Activated CD4-positive, CD25-positive, alpha-beta regulatory T cell treated with anti-CD3 and anti-CD28 coated beads, Interleukin-2, amount 50 U/mL, for 16 hours (primary cell): ENCODE data around the gene ITPK1.
"Not testable (repeated sequence)": the region's sequence is repeated elsewhere in the genome, so short reads cannot be mapped to it uniquely, and the experiment has no call there.

ENCODE experiments used
- DNase-seq: peaks from one replicate; pipeline ENCODE4 v3.0.0-alpha.2; 2020; ENCODE audit warnings: low read depth, low spot score

ITPK1 gene

DNA sequence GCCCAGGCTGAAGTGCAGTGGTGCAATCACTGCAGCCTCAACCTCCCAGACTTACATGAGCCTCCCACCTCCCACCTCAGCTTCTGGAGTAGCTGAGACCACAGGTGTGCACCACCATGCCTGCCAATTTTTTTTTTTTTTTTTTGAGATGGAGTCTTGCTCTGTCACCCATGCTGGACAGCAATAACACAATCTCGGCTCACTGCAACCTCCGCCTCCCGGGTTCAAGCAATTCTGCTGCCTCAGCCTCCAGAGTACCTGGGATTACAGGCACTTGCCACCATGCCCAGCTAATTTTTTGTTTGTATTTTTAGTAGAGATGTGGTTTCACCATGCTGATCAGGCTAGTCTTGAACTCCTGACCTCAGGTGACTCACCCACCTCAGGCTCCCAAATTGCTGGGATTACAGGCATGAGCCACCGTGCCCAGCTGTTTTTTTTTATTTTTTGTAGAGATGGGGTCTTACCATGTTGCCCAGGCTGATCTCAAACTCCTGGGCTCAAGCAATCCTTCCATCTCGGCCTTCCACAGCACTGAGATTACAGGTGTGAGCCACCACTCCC is 15.6 kb upstream of the ITPK1 start:
- not testable (repeated sequence) for DNase-seq

DNA sequence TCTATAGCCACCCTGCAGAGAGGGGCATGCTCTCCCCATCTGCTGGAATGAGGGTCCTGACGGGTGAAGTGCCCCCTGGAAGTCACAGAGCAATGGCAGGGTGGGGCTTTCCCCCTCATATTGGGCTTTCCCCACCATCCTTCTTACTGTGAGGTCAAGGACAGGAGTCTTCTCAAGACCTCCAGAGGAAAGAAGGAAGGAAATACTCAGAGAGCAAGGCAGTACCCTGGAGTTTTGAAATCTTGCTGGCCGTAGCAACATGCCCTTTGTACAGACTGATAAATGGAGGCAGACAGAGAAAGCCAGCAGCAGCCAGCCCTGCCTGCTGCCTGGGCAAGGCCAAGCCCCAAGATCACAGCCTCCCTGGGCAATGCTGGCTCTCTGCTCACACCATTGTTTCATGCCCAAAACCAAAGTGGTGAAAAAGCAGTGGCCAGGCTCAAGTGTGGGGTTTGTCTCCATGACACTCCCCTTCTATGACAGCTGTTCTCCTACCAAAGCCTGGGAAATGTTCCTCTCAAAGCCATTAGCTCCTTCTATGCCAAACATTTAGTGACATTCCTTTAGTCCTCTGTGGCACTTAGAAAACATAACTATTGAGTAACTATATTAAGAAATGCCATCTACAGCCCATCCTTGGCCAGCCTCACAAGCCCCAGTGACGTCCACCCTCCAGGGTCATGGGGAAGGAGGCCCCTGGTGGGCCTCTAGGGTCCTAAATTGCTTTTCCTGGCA is 13.2 kb upstream of the ITPK1 start:
- DNase-seq = no peak

DNA sequence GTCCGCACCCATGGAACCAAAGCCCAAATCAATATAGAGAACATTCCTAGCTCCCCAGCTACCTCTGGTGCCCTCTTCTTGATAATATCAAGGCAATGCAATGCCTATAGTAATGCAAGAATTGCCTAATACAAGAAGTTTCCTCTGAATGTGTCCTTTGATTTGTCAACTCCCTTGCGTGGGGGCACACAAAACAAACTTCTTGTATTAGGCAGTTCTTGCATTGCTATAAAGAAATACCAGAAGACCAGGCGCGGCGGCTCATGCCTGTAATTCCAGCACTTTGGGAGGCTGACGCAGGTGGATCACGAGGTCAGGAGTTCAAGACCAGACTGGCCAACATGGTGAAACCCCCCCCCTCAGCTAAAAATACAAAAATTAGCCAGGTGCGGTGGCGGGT is 10.4 kb upstream of the ITPK1 start:
- no peak for DNase-seq

DNA sequence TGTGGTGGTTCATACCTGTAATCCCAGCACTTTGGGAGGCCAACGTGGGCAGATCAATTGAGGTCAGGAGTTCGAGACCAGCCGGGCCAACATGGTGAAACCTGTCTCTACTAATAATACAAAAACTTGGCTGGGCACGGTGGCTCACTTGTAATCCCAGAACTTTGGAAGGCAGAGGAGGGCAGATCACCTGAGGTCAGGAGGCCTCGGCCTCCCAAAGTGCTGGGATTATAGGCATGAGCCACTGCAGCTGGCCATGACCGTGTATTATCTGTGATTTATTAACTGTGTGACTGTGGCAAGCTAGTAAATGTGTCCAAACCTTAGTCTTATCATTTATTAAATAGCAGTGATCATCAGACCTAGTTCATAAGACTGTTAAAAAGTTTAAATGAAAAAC is 7.1 kb upstream of the ITPK1 start:
- DNase-seq = no peak

DNA sequence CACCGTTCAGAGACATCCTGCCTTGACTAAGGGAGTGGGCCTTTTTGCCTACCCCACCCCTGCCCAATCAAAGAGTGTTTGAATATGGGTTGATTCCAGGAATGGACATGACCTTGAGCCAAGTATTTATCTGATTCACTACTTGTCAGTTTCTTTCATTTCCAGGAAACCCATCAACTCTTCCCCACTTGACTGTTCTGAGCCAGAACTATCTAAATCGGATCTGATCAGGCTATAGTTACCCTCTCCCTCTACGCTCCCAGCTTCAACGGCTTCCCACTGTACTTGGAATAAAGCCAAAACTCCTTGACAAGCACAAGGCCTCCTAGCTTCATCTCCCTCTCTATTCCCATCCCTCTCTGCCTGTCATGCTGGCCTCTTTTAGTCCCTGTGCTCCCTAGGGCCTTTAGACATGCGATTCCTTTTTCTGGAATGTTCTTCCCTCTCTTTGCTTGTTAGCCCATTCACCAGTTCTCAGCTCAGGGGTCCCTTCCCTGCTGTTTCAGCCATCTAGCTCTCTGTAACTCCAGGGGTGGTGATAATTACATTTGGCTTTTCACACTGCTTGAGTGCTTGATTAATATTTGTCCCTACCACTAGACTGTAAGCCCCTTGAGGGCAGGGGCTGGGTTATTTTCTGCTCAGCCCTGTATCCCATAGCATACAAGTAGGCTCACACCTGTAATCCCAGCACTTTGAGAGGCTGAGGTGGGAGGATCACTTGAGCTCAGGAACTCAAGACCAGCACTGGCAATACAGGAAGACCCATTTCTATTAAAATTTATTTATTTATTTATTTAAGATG is 5.5 kb upstream of the ITPK1 start:
- no peak for DNase-seq

DNA sequence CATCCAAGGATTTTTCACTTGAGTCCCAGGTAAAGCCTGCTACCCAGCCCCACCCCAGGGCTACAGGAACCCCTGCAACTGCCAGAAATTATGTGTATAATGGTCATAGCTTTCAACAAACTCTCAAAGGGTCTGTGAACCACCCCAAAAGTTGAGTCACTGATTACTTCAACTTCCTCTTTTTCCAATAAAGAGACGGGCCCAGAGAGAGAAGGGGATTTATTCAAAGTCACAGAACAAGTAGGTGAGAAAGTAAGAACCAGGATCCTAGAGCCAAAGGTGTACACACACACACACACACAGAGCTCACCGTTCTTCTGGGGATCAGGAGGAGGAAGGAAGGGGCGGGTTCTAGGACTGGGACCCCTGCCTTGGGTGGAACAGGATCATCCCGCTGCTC is 4.8 kb upstream of the ITPK1 start:
- no peak for DNase-seq

DNA sequence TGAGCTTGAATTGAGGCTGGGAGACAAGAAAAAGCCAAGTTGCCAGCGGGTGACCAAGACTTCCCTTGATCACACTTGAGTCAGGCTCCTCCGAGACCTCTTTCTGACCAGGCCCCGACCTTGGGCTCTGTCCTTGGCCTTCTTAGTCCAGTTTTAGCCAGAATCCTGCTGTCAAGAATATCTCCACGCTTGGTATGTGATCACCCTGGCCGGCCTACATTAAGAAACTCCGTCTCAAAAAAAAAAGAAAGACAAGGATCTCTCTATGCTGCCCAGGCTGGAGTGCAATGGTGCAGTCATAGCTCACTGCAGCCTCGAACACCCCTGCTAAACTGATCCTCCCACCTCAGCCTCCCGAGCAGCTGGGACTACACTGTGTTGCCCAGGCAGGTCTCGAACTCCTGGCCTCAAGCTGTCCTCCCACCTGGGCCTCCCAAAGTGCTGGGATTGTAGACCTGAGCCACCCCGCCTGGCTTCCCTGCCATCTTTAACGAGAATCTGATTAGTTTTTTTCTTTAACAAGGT is 1.0 kb upstream of the ITPK1 start:
- no peak for DNase-seq

DNA sequence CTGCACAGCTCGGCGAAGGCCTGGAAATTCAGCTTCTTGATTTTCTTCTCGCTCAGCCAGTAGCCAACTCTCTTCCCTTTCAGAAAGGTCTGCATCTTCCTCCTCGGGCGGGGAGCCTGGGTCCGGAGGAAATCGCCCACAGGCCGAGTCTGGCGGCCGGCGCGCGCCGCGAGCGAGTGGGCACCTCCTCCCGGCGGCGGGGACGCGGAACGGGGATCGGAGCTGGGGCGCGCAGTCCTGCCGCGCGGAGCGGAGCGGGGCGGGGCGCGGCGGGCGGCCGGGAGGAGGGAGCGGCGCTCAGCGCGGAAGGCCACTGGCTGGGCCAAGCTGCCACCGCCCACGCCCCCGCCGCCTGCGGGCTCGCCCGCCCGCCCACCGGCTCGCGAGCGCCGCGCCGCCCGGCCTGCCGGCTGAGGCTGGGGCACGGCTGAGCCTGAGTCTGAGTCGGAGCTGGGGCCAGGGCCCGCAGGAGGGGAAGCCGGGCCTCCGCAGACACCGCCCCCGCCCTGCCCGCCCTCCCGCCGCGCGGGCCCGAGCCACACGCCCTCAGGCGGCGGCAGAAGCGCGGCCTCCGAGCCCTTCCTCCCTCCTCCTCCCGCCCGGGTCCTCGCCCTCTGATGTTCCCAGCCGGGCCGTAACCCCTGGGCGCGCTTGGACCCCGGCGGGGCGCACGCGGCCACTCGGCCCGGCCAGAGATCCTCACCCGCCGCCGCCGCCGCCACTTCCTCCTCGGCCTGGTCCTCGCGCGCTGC is 480 bp downstream of the ITPK1 start:
- peak; percentile 61 for DNase-seq

DNA sequence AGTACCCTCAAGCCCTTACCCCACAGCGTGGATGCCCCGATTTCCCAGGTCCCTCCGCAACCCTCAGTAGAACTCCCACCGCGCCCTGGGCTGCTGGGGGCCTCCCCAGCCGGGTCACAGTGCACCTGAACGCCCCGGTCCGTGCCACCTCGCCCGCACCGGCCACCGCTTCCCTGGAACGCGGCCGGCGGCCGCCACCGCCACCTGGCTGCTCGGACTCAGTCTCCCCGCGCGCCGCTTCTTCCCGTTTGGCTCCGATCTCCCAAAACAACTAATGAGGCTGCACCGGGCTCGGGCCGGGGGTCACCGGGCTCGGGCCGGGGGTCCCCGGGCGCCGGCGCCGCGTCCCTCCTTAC is 1.0 kb downstream of the ITPK1 start:
- DNase-seq = no peak

DNA sequence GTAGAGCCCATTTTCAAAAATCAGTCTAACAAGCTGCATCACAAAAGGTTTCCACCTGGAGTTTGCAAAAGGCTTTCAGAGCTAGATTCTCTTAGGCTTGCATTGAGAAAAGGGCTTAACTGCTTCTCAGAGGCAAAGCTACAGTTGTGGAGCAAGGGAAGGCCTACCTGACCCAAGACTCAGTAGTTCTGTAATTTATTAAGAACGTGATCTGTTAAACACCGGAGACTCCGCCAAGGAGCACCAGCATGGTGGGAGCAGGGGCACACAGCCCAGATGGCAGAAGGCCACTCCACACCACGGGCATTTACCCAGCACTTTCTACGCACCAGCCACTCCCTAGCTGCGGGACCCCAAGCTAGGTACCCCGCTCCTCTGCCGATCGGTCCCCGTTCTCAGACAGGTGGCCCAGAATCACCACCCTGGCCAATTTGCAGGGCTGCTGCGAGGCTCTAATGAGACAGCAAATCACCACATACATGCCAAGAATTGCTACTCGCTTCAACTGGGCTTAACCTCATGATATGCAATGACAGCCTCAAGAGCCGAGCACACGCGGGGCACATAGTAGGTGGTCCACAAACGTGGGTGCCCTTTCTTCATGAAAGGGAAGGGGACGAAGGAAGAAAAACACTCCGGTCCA is 1.5 kb downstream of the ITPK1 start:
- no peak for DNase-seq

DNA sequence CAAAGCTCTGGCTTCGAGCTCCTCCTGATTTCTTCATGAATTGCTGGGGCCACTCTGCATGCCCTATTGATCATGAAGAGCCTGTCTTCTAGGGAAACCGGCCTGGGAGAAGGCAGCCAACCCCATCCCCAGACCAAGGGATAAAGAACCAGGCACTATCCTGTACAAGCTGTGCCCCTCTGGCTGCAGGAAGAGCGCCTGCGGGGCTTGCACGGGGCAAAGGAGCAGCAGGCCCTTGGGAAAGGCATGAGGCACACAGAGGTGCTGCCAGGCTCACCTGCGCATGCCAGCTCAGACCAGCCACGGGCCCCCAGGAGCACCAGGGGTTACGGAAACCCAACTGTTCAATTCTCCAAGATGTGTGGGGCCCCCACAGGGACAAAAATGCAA is 2.1 kb downstream of the ITPK1 start:
- DNase-seq = no peak

DNA sequence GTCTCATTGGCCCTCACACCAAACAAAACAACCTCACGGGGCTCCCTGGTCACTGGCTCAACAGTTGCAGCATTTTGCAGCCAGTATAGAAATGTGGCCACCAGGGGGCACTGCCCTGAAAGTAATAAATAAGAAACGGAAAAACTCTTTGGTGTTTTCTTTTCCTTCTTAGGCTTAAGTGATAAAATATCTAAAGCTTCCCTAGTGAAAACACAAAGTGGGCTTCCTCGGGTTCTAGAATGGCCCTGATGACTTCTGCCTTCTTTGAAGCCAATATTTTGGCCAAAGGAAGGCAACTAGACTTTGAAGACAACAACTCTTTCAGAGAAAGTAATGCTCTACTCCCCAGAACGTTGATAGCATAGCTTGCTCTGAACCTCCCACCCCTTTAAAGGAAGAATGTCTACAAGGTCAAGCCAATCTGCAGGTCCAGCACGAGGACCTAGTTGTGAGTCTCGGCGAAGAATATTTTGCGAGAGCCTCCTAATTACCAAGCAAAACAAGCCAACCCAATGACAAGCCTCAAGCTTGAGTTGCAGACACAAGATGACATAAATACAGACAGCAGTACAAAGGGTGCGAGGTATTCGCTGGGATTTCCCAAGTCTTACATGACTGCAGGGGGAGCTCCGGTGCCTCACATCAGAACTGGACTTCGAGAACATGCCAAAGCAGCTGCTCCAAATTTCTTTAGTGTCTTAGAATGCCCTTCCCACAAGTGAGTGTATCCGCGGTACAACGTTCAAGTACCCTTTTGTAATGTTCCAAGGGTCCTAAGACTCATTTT is 2.6 kb downstream of the ITPK1 start:
- DNase-seq = peak; percentile 62

DNA sequence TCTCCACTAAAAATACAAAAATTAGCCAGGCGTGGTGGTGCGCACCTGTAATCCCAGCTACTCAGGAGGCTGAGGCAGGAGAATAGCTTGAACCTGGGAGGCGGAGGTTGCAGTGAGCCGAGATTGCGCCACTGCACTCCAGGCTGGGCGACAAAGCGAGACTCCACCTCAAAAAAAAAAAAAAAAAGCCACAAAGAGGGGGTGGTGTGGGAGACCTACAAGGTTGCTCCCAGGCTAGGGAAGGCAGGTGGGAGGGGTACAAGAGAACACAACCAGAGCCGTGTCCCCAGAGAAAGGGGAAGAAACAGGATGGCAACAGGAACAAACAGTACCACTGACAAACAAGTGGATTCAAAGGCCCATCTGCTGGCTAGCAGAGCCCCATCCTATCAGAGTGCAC is 4.2 kb downstream of the ITPK1 start:
- DNase-seq = not testable (repeated sequence)

DNA sequence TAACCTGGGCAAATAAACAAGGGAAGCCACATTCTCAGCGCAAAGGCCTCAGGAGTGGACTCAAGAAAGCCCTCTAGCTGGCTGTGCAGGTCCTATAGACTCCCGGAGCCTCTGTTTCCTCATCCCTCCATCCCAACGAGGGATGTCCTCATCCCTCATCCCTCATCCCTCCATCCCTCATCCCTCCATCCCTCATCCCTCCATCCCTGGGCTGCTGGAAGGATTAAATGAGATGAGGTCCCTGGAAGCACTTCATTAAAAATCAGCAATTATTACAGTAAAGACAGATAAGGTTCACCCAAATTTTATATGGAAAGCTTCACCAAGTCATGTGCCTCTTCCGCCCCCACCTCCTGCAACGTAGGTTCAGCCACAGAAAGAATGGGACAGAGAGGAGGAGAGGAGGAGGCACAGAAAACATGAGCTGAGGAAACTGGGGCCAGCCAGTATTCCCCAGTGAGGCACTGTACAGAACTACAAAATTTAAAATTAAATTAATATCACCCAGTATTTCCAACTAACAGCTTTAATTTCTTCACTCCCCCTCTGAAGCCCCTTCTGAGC is 4.8 kb downstream of the ITPK1 start:
- DNase-seq = no peak

DNA sequence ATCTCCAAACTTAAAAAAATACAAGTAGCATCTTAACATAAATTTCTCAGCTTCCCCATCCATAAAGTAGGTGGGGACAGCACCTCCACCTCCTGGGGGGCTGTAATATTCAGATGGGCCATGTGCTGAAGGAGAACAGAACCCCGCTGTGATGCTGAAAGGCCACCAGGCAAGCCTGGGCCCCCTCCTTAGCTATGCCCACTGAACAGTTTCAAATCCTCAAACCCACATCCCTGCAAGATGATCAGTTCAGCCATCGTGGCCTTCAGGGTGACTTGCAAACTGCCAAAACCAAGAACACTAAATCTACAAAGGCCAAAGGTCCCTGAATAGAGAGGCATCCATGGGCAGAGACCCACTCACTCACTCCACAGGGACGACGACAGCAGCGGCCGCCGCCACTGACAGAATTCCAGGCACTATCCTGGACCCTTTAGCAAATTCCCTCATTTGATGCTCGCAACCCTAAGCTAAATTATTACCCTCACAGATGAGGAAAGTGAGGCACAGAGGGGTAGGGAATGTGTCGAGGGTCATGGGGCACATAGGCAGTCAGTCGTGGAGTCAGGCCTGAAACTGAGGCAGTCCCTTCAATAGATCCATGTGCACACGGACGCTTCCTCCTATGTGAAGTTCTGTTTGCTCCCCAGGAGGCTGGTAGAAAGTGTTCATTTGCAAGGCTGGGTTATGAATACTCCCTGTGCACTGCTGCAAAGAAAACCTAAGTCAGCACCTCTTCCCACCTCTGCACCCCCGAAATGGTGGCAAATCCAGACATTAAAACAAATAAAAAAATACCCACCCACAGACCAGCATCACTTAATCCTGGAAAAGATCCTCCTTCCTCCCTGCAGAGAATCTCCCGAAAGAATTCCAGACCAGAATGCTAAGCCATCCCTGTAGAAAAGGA is 5.9 kb downstream of the ITPK1 start:
- no peak for DNase-seq

DNA sequence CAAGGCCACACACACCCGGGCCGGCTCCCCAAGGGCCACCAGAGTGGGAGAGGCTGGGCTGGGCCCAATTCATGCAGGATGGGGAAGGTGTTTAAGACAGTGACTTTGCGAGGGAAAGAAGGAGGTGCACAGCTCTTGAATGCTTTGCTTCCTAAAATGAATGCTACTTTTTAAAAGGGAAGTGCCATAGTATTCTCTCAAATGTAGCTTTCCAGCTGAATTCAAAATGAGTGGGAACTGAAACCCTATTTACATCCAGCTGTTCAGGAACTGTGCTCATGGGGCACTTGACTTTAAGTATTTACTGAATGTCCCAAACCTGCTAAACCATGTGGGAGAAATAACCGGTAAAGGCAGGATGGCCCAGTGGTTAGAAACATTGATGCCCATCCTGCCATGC is 7.6 kb downstream of the ITPK1 start:
- DNase-seq = no peak

DNA sequence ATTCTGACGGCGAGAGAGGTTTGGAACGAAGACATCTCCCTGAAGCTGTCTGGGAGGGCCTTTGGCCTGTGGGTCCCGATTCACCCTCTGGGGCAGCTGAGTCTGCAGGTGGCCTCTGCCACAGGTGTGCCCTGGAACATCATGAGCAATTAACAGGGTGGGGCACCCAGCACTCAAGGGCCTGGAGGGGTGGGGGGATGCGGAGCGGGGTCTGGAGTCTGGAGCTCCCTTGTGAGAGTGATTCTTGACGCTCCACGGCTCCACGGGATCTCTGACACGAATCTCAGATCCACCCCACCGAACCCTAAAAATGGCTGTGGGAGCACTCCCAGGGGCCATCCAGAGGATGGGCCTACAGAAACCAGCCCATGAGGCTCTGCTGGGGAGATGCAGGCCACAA is 8.3 kb downstream of the ITPK1 start:
- no peak for DNase-seq

DNA sequence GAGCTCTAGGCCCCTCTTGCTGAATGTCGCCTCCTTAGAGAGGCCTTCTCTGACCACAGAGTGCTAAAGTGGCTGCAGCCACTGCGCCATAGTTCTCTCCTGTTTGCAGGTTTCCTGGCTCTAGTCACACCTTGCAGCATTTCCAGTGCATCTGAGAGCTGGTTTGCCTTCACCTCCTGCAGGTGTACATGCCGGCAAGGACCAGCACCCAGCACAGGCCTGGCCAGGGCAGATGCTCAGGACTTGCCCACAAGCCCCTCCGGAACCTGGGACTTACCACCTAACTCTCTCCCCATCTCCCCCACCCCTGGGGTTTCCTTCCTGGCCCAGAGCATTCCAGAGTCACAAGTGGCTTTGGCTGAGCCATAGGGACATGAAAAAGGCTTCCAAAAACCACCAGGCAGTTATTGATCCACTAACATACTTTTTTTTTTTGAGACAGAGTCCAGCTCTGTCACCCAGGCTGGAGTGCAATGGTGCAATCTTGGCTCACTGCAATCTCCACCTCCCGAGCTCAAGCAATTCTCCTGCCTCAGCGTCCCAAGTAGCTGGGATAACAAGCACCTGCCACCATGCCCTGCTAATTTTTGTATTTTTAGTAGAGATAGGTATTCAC is 9.1 kb downstream of the ITPK1 start:
- DNase-seq = no peak

DNA sequence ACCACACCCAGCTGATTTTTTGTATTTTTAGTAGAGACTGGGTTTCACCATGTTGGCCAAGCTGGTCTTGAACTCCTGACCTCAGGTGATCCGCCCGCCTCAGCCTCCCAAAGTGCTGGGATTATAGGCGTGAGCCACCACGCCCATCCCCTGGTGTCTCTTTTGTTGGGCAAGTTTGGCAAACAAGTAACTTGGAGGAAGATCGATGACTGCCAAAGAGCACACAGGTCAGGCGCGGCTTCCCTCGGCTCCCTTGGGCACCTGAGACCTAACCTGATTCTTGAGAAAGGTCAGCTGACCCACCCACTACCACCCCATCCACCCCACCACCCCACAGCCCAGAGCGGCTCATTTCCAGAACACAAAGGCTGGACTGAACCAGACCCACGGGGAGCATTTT is 9.9 kb downstream of the ITPK1 start:
- DNase-seq = not testable (repeated sequence)
